Suprapubic skin (tissue), 4 donors: Measurements from ENCODE around the gene GOPC.

Experiments used
- EP300 ChIP-seq: sonication (generic); formaldehyde crosslinking; IDR thresholded peaks from one replicate; pipeline ENCODE4 v1.6.1; 2017; ENCODE audit warnings: antibody characterized with exemption
- POLR2A ChIP-seq, 2 donors: fragments of 450-650 bp; IDR thresholded peaks; one replicate each; pipeline ENCODE4 v1.6.1; 2017; ENCODE audit warnings: antibody characterized with exemption in 2 of 2, mild to moderate bottlenecking in 2 of 2, moderate library complexity in 2 of 2
- POLR2AphosphoS5 ChIP-seq, 3 donors: sonication (generic); formaldehyde crosslinking; IDR thresholded peaks; one replicate each; pipeline ENCODE4 v1.6.1; 2017; ENCODE audit warnings: antibody characterized with exemption in 3 of 3
- TF ChIP-seq, protein P1 (sequence below), 2 donors: fragments of 200-600 bp in 1 of 2; fragments of 450-650 bp in 1 of 2; sonication (generic) in 1 of 2; IDR thresholded peaks; one replicate each; pipeline ENCODE4 v1.5.1; 2016 to 2019; ENCODE audit warnings: antibody characterized with exemption in 2 of 2, mild to moderate bottlenecking in 1 of 2, moderate library complexity in 1 of 2

DNA sequence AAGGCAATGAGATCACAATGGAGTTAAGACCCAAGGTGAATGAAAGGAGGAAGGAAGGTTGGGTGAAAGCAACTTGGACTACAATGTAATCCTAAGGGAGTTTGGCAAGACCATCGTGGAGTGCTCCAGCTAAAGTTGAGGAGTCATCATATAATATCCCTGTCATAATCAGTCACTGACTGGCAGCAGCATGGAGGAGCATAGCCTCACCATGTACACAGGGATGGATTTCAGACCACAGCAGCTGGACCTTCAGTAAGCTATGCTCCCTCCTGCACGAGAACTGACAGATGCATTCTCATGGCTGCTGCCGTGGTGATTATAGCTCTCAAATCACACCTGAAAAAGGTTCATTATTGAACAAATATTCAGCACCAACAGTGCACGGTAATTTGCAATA is 43.0 kb downstream of the GOPC start:
- TF ChIP-seq, protein P1, sequence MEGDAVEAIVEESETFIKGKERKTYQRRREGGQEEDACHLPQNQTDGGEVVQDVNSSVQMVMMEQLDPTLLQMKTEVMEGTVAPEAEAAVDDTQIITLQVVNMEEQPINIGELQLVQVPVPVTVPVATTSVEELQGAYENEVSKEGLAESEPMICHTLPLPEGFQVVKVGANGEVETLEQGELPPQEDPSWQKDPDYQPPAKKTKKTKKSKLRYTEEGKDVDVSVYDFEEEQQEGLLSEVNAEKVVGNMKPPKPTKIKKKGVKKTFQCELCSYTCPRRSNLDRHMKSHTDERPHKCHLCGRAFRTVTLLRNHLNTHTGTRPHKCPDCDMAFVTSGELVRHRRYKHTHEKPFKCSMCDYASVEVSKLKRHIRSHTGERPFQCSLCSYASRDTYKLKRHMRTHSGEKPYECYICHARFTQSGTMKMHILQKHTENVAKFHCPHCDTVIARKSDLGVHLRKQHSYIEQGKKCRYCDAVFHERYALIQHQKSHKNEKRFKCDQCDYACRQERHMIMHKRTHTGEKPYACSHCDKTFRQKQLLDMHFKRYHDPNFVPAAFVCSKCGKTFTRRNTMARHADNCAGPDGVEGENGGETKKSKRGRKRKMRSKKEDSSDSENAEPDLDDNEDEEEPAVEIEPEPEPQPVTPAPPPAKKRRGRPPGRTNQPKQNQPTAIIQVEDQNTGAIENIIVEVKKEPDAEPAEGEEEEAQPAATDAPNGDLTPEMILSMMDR (IDR thresholded peaks at IDR 0.05), result no peak
- TF ChIP-seq POLR2A (IDR thresholded peaks at IDR 0.05) (no peak), POLR2AphosphoS5 (IDR thresholded peaks at IDR 0.05) (no peak), EP300 (no peak)
